GM23338 (cell line): Measurements from ENCODE around the gene PSMC4.
"Not testable (repeated sequence)": the region's sequence is repeated elsewhere in the genome, so short reads cannot be mapped to it uniquely, and the experiment has no call there.

Experiments
- CREB1 ChIP-seq: fragments of 250-450 bp; sonication (Bioruptor Pico); IDR thresholded peaks from 2 replicates; pipeline ENCODE4 v1.5.0; 2020; ENCODE audit warnings: low read depth, mild to moderate bottlenecking, moderate library complexity
- EZH2 ChIP-seq: fragments of 200-600 bp; sonication (generic); IDR thresholded peaks from one replicate; pipeline ENCODE4 v1.8.0; 2017; ENCODE audit warnings: antibody characterized with exemption, mild to moderate bottlenecking, low read depth; ENCODE audit not compliant: unreplicated experiment
- EZH2phosphoT487 ChIP-seq: fragments of 200-600 bp; sonication (generic); IDR thresholded peaks from one replicate; pipeline ENCODE4 v1.8.1; 2018; ENCODE audit warnings: antibody characterized with exemption; ENCODE audit not compliant: unreplicated experiment
- JUNB ChIP-seq: IDR thresholded peaks from one replicate; pipeline ENCODE4 v1.6.1; 2016; ENCODE audit warnings: antibody characterized with exemption; ENCODE audit not compliant: unreplicated experiment
- NANOG ChIP-seq: IDR thresholded peaks from 2 replicates; pipeline ENCODE4 v1.6.1; 2016; ENCODE audit warnings: antibody characterized with exemption, borderline replicate concordance
- POLR2AphosphoS5 ChIP-seq: IDR thresholded peaks from 2 replicates; pipeline ENCODE4 v1.6.1; 2016; ENCODE audit warnings: antibody characterized with exemption, low read depth
- REST ChIP-seq: IDR thresholded peaks from one replicate; pipeline ENCODE4 v1.6.1; 2018; ENCODE audit warnings: antibody characterized with exemption; ENCODE audit not compliant: unreplicated experiment
- STAT1 ChIP-seq: IDR thresholded peaks from one replicate; pipeline ENCODE4 v1.6.1; 2016; ENCODE audit warnings: antibody characterized with exemption; ENCODE audit not compliant: unreplicated experiment
- ZNF114 ChIP-seq: fragments of 250-450 bp; sonication (Bioruptor Pico); IDR thresholded peaks from 2 replicates; pipeline ENCODE4 v1.5.0; 2020; ENCODE audit warnings: mild to moderate bottlenecking, moderate library complexity
- ZNF331 ChIP-seq: fragments of 250-450 bp; sonication (Bioruptor Pico); IDR thresholded peaks from 2 replicates; pipeline ENCODE4 v1.5.0; 2020; ENCODE audit warnings: low read depth, mild to moderate bottlenecking, moderate library complexity
- TF ChIP-seq, protein P1 (sequence below), 2 experiments: fragments of 200-600 bp in 1 of 2; sonication (generic) in 1 of 2; conservative IDR thresholded peaks; 2 replicates each; pipeline versions ENCODE4 v1.5.1 to v1.6.1; 2016 to 2017; ENCODE audit warnings: antibody characterized with exemption in 2 of 2, low read depth in 2 of 2, mild to moderate bottlenecking in 2 of 2, moderate library complexity in 1 of 2
- TF ChIP-seq, protein P2 (sequence below): IDR thresholded peaks from 2 replicates; pipeline ENCODE4 v1.6.1; 2016; ENCODE audit warnings: antibody characterized with exemption

- TF ChIP-seq POLR2AphosphoS5; EZH2phosphoT487; EZH2; CREB1 (CRISPR knock-in tag); REST; JUNB; STAT1; ZNF114; NANOG; ZNF331 (CRISPR knock-in tag): not testable (repeated sequence)
- TF ChIP-seq, protein P1, sequence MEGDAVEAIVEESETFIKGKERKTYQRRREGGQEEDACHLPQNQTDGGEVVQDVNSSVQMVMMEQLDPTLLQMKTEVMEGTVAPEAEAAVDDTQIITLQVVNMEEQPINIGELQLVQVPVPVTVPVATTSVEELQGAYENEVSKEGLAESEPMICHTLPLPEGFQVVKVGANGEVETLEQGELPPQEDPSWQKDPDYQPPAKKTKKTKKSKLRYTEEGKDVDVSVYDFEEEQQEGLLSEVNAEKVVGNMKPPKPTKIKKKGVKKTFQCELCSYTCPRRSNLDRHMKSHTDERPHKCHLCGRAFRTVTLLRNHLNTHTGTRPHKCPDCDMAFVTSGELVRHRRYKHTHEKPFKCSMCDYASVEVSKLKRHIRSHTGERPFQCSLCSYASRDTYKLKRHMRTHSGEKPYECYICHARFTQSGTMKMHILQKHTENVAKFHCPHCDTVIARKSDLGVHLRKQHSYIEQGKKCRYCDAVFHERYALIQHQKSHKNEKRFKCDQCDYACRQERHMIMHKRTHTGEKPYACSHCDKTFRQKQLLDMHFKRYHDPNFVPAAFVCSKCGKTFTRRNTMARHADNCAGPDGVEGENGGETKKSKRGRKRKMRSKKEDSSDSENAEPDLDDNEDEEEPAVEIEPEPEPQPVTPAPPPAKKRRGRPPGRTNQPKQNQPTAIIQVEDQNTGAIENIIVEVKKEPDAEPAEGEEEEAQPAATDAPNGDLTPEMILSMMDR (conservative IDR thresholded peaks at IDR 0.05; ENCODE audit: low read depth in 2 of 2) = not testable (repeated sequence)
- TF ChIP-seq, protein P2, sequence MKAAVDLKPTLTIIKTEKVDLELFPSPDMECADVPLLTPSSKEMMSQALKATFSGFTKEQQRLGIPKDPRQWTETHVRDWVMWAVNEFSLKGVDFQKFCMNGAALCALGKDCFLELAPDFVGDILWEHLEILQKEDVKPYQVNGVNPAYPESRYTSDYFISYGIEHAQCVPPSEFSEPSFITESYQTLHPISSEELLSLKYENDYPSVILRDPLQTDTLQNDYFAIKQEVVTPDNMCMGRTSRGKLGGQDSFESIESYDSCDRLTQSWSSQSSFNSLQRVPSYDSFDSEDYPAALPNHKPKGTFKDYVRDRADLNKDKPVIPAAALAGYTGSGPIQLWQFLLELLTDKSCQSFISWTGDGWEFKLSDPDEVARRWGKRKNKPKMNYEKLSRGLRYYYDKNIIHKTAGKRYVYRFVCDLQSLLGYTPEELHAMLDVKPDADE = not testable (repeated sequence)
These were observed 12.0 kb upstream of the PSMC4 start for GRCh38 chr19:39958942-39959341.
